Neuronal stem cell (in vitro differentiated cells): ENCODE measurements around the gene AKAP10.

Experiments
- DNase-seq: peaks from one replicate; pipeline ENCODE4 v3.0.0-alpha.2; 2013; ENCODE audit warnings: low spot score
- H2AFZ ChIP-seq: one replicate; pipeline ENCODE4 v1.6.1; 2013; ENCODE audit warnings: mild to moderate bottlenecking, low read length, inconsistent platforms
- H2AK5ac ChIP-seq: 2 replicates; pipeline ENCODE4 v1.6.1; 2013; ENCODE audit warnings: low read depth, mild to moderate bottlenecking, inconsistent platforms, low read length, moderate library complexity, mixed read lengths
- H2BK120ac ChIP-seq: 2 replicates; pipeline ENCODE4 v1.6.1; 2013; ENCODE audit warnings: low read depth, mild to moderate bottlenecking, inconsistent platforms, low read length, moderate library complexity, mixed read lengths
- H2BK12ac ChIP-seq: one replicate; pipeline ENCODE4 v1.6.1; 2013; ENCODE audit warnings: low read length, inconsistent platforms
- H2BK15ac ChIP-seq: 2 replicates; pipeline ENCODE4 v1.6.1; 2013; ENCODE audit warnings: mild to moderate bottlenecking, low read length, inconsistent platforms, mixed read lengths
- H2BK5ac ChIP-seq: one replicate; pipeline ENCODE4 v1.6.1; 2013; ENCODE audit warnings: inconsistent platforms, mild to moderate bottlenecking, low read length, moderate library complexity
- H3K14ac ChIP-seq: one replicate; pipeline ENCODE4 v1.6.1; 2013; ENCODE audit warnings: low read length, inconsistent platforms
- H3K18ac ChIP-seq: 2 replicates; pipeline ENCODE4 v1.6.1; 2013; ENCODE audit warnings: low read length, inconsistent platforms
- H3K23ac ChIP-seq: 2 replicates; pipeline ENCODE4 v1.6.1; 2013; ENCODE audit warnings: low read depth, mild to moderate bottlenecking, mixed read lengths, low read length, inconsistent platforms; ENCODE audit not compliant: poor library complexity
- H3K27ac ChIP-seq: replicated peaks from 3 replicates; pipeline ENCODE4 v1.5.1; 2013; ENCODE audit warnings: low read length, inconsistent platforms
- H3K27me3 ChIP-seq, 3 experiments: 2 replicates each; pipeline ENCODE4 v1.6.1; 2013; ENCODE audit warnings: low read length in 3 of 3, mild to moderate bottlenecking in 2 of 3, inconsistent platforms in 1 of 3, low read depth in 1 of 3, mixed read lengths in 1 of 3, moderate library complexity in 1 of 3; ENCODE audit not compliant: control insufficient read depth in 3 of 3, insufficient read depth in 3 of 3
- H3K36me3 ChIP-seq, 2 donors: replicated peaks in 1 of 2; 2 replicates each; pipeline ENCODE4 v1.6.1; 2013; ENCODE audit warnings: low read length in 2 of 2; ENCODE audit not compliant: control insufficient read depth in 2 of 2, insufficient read depth in 2 of 2
- H3K4ac ChIP-seq: 2 replicates; pipeline ENCODE4 v1.6.1; 2013; ENCODE audit warnings: inconsistent platforms, mild to moderate bottlenecking, low read length, moderate library complexity
- H3K4me1 ChIP-seq, 2 donors: 1 replicate in 1 of 2; 2 replicates in 1 of 2; pipeline ENCODE4 v1.6.1; 2013; ENCODE audit warnings: low read length in 2 of 2, low read depth in 1 of 2; ENCODE audit not compliant: control insufficient read depth in 2 of 2, insufficient read depth in 1 of 2
- H3K4me2 ChIP-seq: one replicate; pipeline ENCODE4 v1.6.1; 2013; ENCODE audit warnings: mild to moderate bottlenecking, low read length, inconsistent platforms; ENCODE audit not compliant: insufficient read depth, poor library complexity, severe bottlenecking
- H3K4me3 ChIP-seq, 2 donors: 2 replicates each; pipeline ENCODE4 v1.5.1; 2013; ENCODE audit warnings: low read length in 2 of 2, mild to moderate bottlenecking in 2 of 2, inconsistent platforms in 1 of 2, moderate library complexity in 1 of 2
- H3K79me1 ChIP-seq: one replicate; pipeline ENCODE4 v1.6.1; 2013; ENCODE audit warnings: low read depth, mild to moderate bottlenecking, inconsistent platforms, low read length, moderate library complexity
- H3K9ac ChIP-seq: one replicate; pipeline ENCODE4 v1.6.1; 2013; ENCODE audit warnings: mild to moderate bottlenecking, low read depth, low read length, inconsistent platforms; ENCODE audit not compliant: poor library complexity
- H3K9me3 ChIP-seq, 2 donors: replicated peaks in 1 of 2; 2 replicates each; pipeline versions ENCODE3 to v1.6.1; 2013; ENCODE audit warnings: low read length in 2 of 2, mild to moderate bottlenecking in 2 of 2, inconsistent platforms in 1 of 2, low read depth in 1 of 2, mixed read lengths in 1 of 2, moderate library complexity in 1 of 2; ENCODE audit not compliant: control insufficient read depth in 2 of 2, insufficient read depth in 1 of 2
- H4K8ac ChIP-seq: one replicate; pipeline ENCODE4 v1.6.1; 2013; ENCODE audit warnings: low read depth, mild to moderate bottlenecking, inconsistent platforms, low read length, moderate library complexity
- H4K91ac ChIP-seq: one replicate; pipeline ENCODE4 v1.6.1; 2013; ENCODE audit warnings: low read length, low read depth, mild to moderate bottlenecking, inconsistent platforms; ENCODE audit not compliant: poor library complexity
- WGBS, 2 donors: extraction: QIAGEN DNeasy Blood & Tissue Kit; methylation state at CpG; one replicate each; pipeline ENCODE4 v1.1.7; 2013; ENCODE audit warnings: missing lambda C conversion rate in 2 of 2, mixed read lengths in 1 of 2; ENCODE audit not compliant: insufficient read length in 2 of 2, insufficient replicate concordance in 1 of 2; ENCODE audit errors: extremely low coverage in 2 of 2; 5-methylcytosine and 5-hydroxymethylcytosine counted together

The AKAP10 gene

DNA sequence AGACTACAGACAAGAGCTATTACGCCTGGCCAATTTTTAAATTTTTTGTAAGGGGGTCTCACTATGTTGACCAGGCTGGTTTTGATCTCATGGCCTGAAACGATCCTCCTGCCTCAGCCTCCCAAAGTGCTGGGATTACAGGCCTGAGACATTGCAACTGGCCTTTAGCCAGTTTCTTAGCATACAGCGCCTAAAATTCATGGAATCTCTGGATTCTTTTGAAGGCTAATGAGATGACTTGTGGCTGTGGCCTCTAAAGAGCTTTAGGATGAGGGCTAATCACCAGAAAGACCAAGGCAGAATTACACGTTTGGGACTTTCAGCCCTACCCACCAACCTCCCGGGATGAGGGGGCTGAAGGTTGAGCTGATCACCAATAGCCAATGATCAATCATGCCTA, 34.6 kb downstream of the AKAP10 start:
- no peak overlapping the region for H3K18ac ChIP-seq
- peaks cover 9 to 92% of the 10 kb centered on the region in 2 donors for H3K36me3 ChIP-seq
- H2BK120ac ChIP-seq = no peak overlapping the region
- no peak overlapping the region for H4K8ac ChIP-seq
- peaks cover 4% of the 10 kb centered on the region for H3K79me1 ChIP-seq
- H2AK5ac ChIP-seq = no peak overlapping the region
- no peak overlapping the region for H3K14ac ChIP-seq
- no peaks in the 10 kb centered on the region for H3K9me3 ChIP-seq
- H3K27ac ChIP-seq = no peak overlapping the region
- H3K4me2 ChIP-seq = no peak overlapping the region
- H3K27me3 ChIP-seq = no peaks in the 10 kb centered on the region
- no CpG with 5 or more reads among the region's 5 CpGs for WGBS, 2 donors
- no peak overlapping the region for H3K23ac ChIP-seq
- no peak overlapping the region for H3K4ac ChIP-seq
- no peak overlapping the region for H2AFZ ChIP-seq
- H2BK5ac ChIP-seq = no peak overlapping the region
- no peak overlapping the region for H3K9ac ChIP-seq
- H4K91ac ChIP-seq = no peak overlapping the region
- no peak overlapping the region for H3K4me3 ChIP-seq
- no peak for DNase-seq
- H2BK12ac ChIP-seq = no peak overlapping the region
- peaks cover 0 to 2% of the 10 kb centered on the region in 2 donors for H3K4me1 ChIP-seq
- H2BK15ac ChIP-seq = no peak overlapping the region

DNA sequence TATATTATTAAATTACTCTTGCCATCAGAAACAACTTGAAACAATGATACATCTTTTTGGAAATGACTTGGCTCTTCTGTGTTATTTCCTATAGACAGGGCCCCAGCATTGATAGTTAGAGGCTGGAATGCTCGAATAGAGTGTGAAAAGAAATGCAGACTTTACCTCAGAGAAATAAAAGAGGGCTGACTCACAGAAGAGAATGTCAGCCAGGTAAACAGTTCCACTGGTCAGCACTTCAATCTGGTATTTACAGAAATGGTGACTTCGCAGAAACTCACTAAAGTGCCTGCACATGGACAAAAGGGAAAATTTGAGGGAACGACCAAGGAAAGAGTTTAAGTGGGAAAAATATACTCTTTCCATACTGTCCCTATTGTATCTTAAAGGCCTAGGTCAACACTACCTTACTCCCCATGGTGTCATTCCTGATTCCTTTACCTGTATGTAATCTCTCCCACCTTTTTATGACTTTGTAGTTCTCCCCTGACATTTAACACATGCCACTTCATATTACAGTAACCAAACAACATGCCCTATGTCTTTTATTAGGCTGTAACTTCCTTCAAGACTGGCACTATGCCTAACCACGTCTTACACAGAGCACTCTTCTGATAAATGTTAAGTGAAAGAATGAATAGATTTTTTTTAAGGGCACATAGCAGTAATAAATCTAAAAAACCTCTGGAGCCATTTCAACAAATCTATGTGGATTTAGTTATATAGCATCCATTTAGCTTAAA, 36.7 kb downstream of the AKAP10 start:
- no peaks in the 10 kb centered on the region for H3K79me1 ChIP-seq
- no peak overlapping the region for H2BK15ac ChIP-seq
- H3K4ac ChIP-seq = no peak overlapping the region
- H3K9me3 ChIP-seq = no peaks in the 10 kb centered on the region
- no peak overlapping the region for H3K23ac ChIP-seq
- DNase-seq = no peak
- H2BK12ac ChIP-seq = no peak overlapping the region
- H3K14ac ChIP-seq = no peak overlapping the region
- H4K8ac ChIP-seq = no peak overlapping the region
- no peaks in the 10 kb centered on the region for H3K4me1 ChIP-seq
- H2AK5ac ChIP-seq = no peak overlapping the region
- no peak overlapping the region for H3K9ac ChIP-seq
- H3K27me3 ChIP-seq = no peaks in the 10 kb centered on the region
- no peak overlapping the region for H4K91ac ChIP-seq
- H3K36me3 ChIP-seq = peaks cover 8 to 89% of the 10 kb centered on the region in 2 donors
- H2AFZ ChIP-seq = no peak overlapping the region
- no peak overlapping the region for H3K4me3 ChIP-seq
- no CpG with 5 or more reads among the region's 4 CpGs for WGBS, 2 donors
- H3K4me2 ChIP-seq = no peak overlapping the region
- H2BK5ac ChIP-seq = no peak overlapping the region
- H2BK120ac ChIP-seq = no peak overlapping the region
- H3K18ac ChIP-seq = no peak overlapping the region
- H3K27ac ChIP-seq = no peak overlapping the region

DNA sequence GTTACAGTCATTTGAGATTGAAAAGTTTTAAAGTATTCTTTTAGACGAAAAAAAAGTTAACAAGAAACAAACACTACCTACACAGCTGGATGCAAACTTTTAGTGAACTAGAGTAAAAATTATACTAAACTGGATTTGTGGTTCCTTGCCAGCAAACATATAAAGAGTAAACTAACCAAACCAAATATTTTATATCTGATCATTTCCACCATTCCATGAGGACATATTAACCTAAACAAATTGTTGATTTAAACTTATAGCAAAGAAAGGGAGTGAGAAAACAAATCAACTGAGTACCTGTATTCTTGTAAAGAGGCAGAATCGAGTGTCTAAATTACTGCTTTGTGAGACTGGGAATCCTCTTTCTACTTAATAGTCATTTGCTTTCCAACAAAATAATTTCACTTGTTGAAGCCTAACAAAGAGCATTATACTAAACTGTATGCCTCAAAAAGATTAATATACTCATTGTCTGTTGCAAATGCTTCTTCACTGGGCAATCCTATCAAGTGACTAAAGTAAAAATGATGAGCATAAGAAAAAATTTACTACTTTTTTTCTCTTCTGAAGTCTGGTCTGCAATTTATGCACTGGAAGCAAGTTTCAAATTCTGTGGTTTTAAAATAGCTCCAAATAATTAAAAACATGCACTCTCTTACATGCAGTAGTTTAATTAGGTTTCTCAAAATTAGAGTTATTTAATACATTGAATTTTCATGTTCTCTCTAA, 37.5 kb downstream of the AKAP10 start:
- peaks cover 7 to 89% of the 10 kb centered on the region in 2 donors for H3K36me3 ChIP-seq
- H2BK12ac ChIP-seq = no peak overlapping the region
- no peak overlapping the region for H3K9ac ChIP-seq
- no peak overlapping the region for H3K4me3 ChIP-seq
- no peak overlapping the region for H2BK5ac ChIP-seq
- H2BK120ac ChIP-seq = no peak overlapping the region
- H4K8ac ChIP-seq = no peak overlapping the region
- no peak overlapping the region for H3K4ac ChIP-seq
- DNase-seq = no peak
- no peak overlapping the region for H3K14ac ChIP-seq
- H3K27ac ChIP-seq = no peak overlapping the region
- H3K4me1 ChIP-seq = no peaks in the 10 kb centered on the region
- no peak overlapping the region for H3K4me2 ChIP-seq
- no peak overlapping the region for H2AFZ ChIP-seq
- no peaks in the 10 kb centered on the region for H3K79me1 ChIP-seq
- H2AK5ac ChIP-seq = no peak overlapping the region
- no peak overlapping the region for H3K18ac ChIP-seq
- no CpG with 5 or more reads among the region's 2 CpGs for WGBS, 2 donors
- no peak overlapping the region for H2BK15ac ChIP-seq
- no peaks in the 10 kb centered on the region for H3K9me3 ChIP-seq
- H4K91ac ChIP-seq = no peak overlapping the region
- H3K23ac ChIP-seq = no peak overlapping the region
- no peaks in the 10 kb centered on the region for H3K27me3 ChIP-seq

DNA sequence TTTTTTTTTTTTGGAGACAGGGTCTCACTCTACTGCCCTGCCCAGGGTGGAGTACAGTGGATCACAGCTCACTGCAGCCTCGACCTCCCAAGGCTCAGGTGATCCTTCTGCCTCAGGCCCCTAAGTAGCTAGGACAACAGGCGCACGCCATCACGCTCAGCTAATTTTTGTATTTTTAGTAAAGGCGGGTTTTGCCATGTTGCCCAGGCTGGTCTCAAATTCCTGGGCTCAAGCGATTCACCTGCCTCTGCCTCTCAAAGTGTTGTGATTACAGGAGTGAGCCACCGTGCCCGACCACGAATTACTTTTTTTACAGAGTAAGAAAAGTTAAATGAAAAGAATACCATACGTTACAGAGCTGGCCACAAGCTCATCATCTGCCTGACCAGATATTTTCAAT, 38.9 kb downstream of the AKAP10 start:
- no CpG with 5 or more reads among the region's 10 CpGs for WGBS, 2 donors
- Histone ChIP-seq H3K27me3 (no peaks in the 10 kb centered on the region), H3K27ac (no peak overlapping the region), H4K8ac (no peak overlapping the region), H3K18ac (no peak overlapping the region), H2BK120ac (no peak overlapping the region), H3K4ac (no peak overlapping the region), H2BK12ac (no peak overlapping the region), H4K91ac (no peak overlapping the region), H3K4me3 (no peak overlapping the region), H3K4me2 (no peak overlapping the region), H2AK5ac (no peak overlapping the region), H3K4me1 (no peaks in the 10 kb centered on the region), H3K79me1 (no peaks in the 10 kb centered on the region), H2AFZ (no peak overlapping the region), H3K9ac (no peak overlapping the region), H3K36me3 (peaks cover 14 to 89% of the 10 kb centered on the region in 2 donors), H2BK5ac (no peak overlapping the region), H3K14ac (no peak overlapping the region), H3K23ac (no peak overlapping the region), H3K9me3 (no peaks in the 10 kb centered on the region), H2BK15ac (no peak overlapping the region)
- no peak for DNase-seq
